ENCODE results near the gene IGSF9B. TPM values are rescaled to one million over a fixed set of nuclear protein-coding genes. Genes with fewer than 3 reads are reported as not detected.

IGSF9B gene
- total and polyA plus RNA-seq, 10 of the 15 experiments (the other 5 are each of a cell fraction or from before 2014, with no cell fraction given), result 0.03 to 3.7 (median 0.20) TPM; not detected in 2

- no peak for TF ChIP-seq USF2 (IDR thresholded peaks at IDR 0.05; ENCODE audit: borderline replicate concordance, low read depth, low read length)
- no peak for TF ChIP-seq YBX1 (IDR thresholded peaks at IDR 0.05)
- TF ChIP-seq E2F8 (IDR thresholded peaks at IDR 0.05; ENCODE audit: low read depth, partially characterized antibody), result no peak
- TF ChIP-seq STAT3 (IDR thresholded peaks at IDR 0.05; ENCODE audit: low read depth, low read length), result no peak
- TF ChIP-seq FOXM1 (IDR thresholded peaks at IDR 0.05; ENCODE audit: low read depth, low read length), result no peak
- no peak for TF ChIP-seq ZNF217 (IDR thresholded peaks at IDR 0.05)
- TF ChIP-seq IKZF1 (conservative IDR thresholded peaks at IDR 0.05), result peak; percentile 92
- no peak for TF ChIP-seq WRNIP1 (IDR thresholded peaks at IDR 0.05; ENCODE audit: borderline replicate concordance, low read depth, low read length)
- TF ChIP-seq MEF2B (IDR thresholded peaks at IDR 0.05; ENCODE audit: partially characterized antibody, poor library complexity, severe bottlenecking), result peak; percentile 67
- no peak for TF ChIP-seq POLR2A (IDR thresholded peaks at IDR 0.05; ENCODE audit: low read depth, low read length)
- TF ChIP-seq USF1 (IDR thresholded peaks at IDR 0.05; ENCODE audit: borderline replicate concordance, extremely low read length, insufficient read depth, low read depth, low read length), result no peak
- TF ChIP-seq SUPT20H (IDR thresholded peaks at IDR 0.05; ENCODE audit: borderline replicate concordance, control insufficient read depth, low read depth, low read length), result no peak
- no peak for TF ChIP-seq MLLT1 (IDR thresholded peaks at IDR 0.05)
- TF ChIP-seq ZNF24 (IDR thresholded peaks at IDR 0.05), result no peak
- no peak for TF ChIP-seq E2F4 (IDR thresholded peaks at IDR 0.05; ENCODE audit: low read depth, low read length)
- no peak for TF ChIP-seq NRF1 (conservative IDR thresholded peaks at IDR 0.05; ENCODE audit: low read depth, low read length)
- TF ChIP-seq RELB (IDR thresholded peaks at IDR 0.05; ENCODE audit: low read depth), result peak; percentile 67
- no peak for TF ChIP-seq IRF5 (IDR thresholded peaks at IDR 0.05; ENCODE audit: borderline replicate concordance)
- TF ChIP-seq TAF1 (IDR thresholded peaks at IDR 0.05; ENCODE audit: borderline replicate concordance, low read depth, low read length), result no peak
Measured at GRCh38 chr11:133977067-133977677, 20.4 kb upstream of the IGSF9B start (continued).
